ENCODE results near the gene CROCC. TPM values are rescaled to one million over a fixed set of nuclear protein-coding genes. Genes with fewer than 3 reads are reported as not detected.

Gene CROCC
- total RNA-seq, 1 donor from 2014 or later: 15.2 TPM

DNA sequence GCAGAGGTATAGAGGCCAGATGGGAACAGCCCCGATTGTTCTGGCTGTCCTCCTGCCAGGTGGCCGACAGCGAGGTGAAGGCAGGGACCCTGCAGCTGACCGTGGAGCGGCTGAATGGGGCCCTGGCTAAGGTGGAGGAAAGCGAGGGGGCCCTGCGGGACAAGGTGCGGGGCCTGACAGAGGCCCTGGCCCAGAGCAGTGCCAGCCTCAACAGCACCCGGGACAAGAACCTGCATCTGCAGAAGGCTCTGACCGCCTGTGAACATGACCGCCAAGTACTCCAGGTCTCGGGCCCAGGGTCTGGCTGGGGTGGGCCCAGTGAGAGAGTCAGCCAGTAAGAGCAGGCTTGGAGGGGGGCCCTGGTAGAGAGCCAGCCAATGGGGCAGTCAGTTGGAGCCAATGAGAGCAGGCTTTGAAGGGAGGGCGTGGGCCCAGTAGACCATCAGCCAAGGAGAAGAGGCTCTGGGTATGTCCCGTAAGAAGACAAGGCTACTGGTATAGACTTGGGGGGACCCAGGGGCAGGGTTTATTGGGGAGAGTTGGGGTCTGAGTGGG, 47.4 kb downstream of the CROCC start:
- H3K4me3 ChIP-seq: no peak overlapping the region
- no peaks in the 10 kb centered on the region for H3K79me2 ChIP-seq (ENCODE audit: low read depth)
- Mint-ChIP-seq H3K4me3 (no peak overlapping the region), H3K4me1 (peaks cover 21% of the 10 kb centered on the region), H3K27ac (no peak overlapping the region), H3K9me3 (no peaks in the 10 kb centered on the region), H3K36me3 (peaks cover 16% of the 10 kb centered on the region), H3K27me3 (ENCODE audit: insufficient read depth, low read depth) (no peaks in the 10 kb centered on the region)
- H3K4me1 ChIP-seq: peaks cover 18% of the 10 kb centered on the region
- H2AFZ ChIP-seq (replicated peaks): no peak overlapping the region
- H3K9ac ChIP-seq: no peak overlapping the region
- H3K36me3 ChIP-seq: no peaks in the 10 kb centered on the region
- H3K27me3 ChIP-seq: no peaks in the 10 kb centered on the region
- H3K27ac ChIP-seq: no peak overlapping the region
- no peak for DNase-seq (ENCODE audit: low spot score)
- no peak for TF ChIP-seq EZH2phosphoT487 (IDR thresholded peaks at IDR 0.05)
- TF ChIP-seq, protein P1, sequence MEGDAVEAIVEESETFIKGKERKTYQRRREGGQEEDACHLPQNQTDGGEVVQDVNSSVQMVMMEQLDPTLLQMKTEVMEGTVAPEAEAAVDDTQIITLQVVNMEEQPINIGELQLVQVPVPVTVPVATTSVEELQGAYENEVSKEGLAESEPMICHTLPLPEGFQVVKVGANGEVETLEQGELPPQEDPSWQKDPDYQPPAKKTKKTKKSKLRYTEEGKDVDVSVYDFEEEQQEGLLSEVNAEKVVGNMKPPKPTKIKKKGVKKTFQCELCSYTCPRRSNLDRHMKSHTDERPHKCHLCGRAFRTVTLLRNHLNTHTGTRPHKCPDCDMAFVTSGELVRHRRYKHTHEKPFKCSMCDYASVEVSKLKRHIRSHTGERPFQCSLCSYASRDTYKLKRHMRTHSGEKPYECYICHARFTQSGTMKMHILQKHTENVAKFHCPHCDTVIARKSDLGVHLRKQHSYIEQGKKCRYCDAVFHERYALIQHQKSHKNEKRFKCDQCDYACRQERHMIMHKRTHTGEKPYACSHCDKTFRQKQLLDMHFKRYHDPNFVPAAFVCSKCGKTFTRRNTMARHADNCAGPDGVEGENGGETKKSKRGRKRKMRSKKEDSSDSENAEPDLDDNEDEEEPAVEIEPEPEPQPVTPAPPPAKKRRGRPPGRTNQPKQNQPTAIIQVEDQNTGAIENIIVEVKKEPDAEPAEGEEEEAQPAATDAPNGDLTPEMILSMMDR (IDR thresholded peaks at IDR 0.05): no peak
- no peak for TF ChIP-seq EZH2 (IDR thresholded peaks at IDR 0.05)
- H3F3A ChIP-seq (ENCODE audit: low read depth): peaks cover 29% of the 10 kb centered on the region
- no peak overlapping the region for H3K4me2 ChIP-seq
- peaks cover 19% of the 10 kb centered on the region for H4K20me1 ChIP-seq (ENCODE audit: low read depth)
- H3K9me3 ChIP-seq (ENCODE audit: low read depth): no peaks in the 10 kb centered on the region

DNA sequence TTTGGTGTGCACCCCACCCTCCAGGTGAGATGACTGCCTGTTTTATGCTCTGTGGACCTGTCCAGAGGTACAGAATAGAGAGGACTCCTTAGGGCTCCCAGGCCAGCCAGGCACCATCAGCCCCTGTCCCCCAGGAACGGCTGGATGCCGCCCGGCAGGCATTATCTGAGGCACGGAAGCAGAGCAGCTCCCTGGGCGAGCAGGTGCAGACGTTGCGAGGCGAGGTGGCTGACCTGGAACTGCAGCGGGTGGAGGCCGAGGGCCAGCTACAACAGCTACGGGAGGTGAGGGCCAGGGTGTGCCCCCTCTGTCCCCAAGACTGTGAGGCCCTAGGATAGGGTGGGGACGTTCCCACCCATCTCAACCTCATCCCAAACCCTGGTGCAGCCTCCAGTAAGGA, 47.9 kb downstream of the CROCC start:
- no peaks in the 10 kb centered on the region for H3K9me3 Mint-ChIP-seq

DNA sequence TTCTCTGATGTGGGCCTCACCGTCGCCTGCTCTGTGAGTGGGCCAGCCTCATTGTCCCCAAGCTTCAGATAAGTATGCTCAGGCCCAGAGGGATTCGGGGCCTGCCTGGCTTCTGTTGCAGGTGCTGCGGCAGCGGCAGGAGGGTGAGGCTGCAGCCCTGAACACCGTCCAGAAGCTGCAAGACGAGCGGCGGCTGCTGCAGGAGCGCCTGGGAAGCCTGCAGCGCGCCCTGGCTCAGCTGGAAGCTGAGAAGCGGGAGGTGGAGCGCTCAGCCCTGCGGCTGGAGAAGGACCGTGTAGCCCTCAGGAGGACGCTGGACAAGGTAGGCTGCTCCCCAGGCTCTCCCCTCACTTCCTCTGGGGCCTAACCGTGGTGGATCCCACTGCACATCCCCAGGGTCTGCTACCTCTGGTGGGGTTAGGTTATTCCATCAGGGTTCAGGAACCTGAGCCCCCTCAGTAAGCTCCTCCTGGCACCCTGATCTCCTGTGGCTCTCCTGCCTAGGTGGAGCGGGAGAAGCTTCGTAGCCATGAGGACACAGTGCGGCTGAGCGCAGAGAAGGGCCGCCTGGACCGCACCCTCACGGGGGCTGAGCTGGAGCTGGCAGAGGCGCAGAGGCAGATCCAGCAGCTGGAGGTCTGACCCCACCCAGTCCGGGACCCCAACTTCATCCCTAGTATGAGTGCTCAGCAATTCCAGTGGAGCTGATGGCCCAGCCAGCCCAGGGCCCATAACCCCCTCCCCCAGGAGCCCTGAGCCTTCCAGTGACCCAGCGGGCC, 48.6 kb downstream of the CROCC start:
- no peaks in the 10 kb centered on the region for H3K27me3 Mint-ChIP-seq (ENCODE audit: insufficient read depth, low read depth)
- peaks cover 29% of the 10 kb centered on the region for H3F3A ChIP-seq (ENCODE audit: low read depth)
- no peaks in the 10 kb centered on the region for H3K36me3 ChIP-seq
- H3K27ac Mint-ChIP-seq: no peak overlapping the region
- no peak overlapping the region for H3K4me2 ChIP-seq
- peaks cover 24% of the 10 kb centered on the region for H3K4me1 Mint-ChIP-seq
- TF ChIP-seq, protein P1 (IDR thresholded peaks at IDR 0.05): no peak
- TF ChIP-seq EZH2phosphoT487 (IDR thresholded peaks at IDR 0.05): no peak
- no peak for TF ChIP-seq EZH2 (IDR thresholded peaks at IDR 0.05)
- peaks cover 18% of the 10 kb centered on the region for H3K4me1 ChIP-seq
- no peak for DNase-seq (ENCODE audit: low spot score)
- no peaks in the 10 kb centered on the region for H3K9me3 ChIP-seq (ENCODE audit: low read depth)
- no peaks in the 10 kb centered on the region for H3K79me2 ChIP-seq (ENCODE audit: low read depth)
- H4K20me1 ChIP-seq (ENCODE audit: low read depth): peaks cover 22% of the 10 kb centered on the region
- H3K27me3 ChIP-seq: no peaks in the 10 kb centered on the region
- H3K36me3 Mint-ChIP-seq: peaks cover 12% of the 10 kb centered on the region
- H2AFZ ChIP-seq (replicated peaks): no peak overlapping the region
- H3K9ac ChIP-seq: no peak overlapping the region
- peak overlapping the region; percentile 37 for H3K27ac ChIP-seq
- H3K4me3 ChIP-seq: no peak overlapping the region
- no peaks in the 10 kb centered on the region for H3K9me3 Mint-ChIP-seq
- H3K4me3 Mint-ChIP-seq: no peak overlapping the region

More for the DNA sequence above, 47.9 kb downstream of the CROCC start:
- Histone ChIP-seq H3K4me1 (peaks cover 18% of the 10 kb centered on the region), H3K27ac (no peak overlapping the region), H2AFZ (replicated peaks) (no peak overlapping the region), H3F3A (ENCODE audit: low read depth) (peaks cover 29% of the 10 kb centered on the region), H3K4me3 (no peak overlapping the region), H3K27me3 (no peaks in the 10 kb centered on the region), H3K4me2 (no peak overlapping the region), H3K9me3 (ENCODE audit: low read depth) (no peaks in the 10 kb centered on the region), H3K36me3 (no peaks in the 10 kb centered on the region), H4K20me1 (ENCODE audit: low read depth) (peaks cover 19% of the 10 kb centered on the region), H3K9ac (no peak overlapping the region), H3K79me2 (ENCODE audit: low read depth) (no peaks in the 10 kb centered on the region)
- H3K36me3 Mint-ChIP-seq: peaks cover 16% of the 10 kb centered on the region
- DNase-seq (ENCODE audit: low spot score): no peak
- H3K4me1 Mint-ChIP-seq: peaks cover 21% of the 10 kb centered on the region
- no peaks in the 10 kb centered on the region for H3K27me3 Mint-ChIP-seq (ENCODE audit: insufficient read depth, low read depth)
- no peak overlapping the region for H3K27ac Mint-ChIP-seq
- no peak overlapping the region for H3K4me3 Mint-ChIP-seq
- TF ChIP-seq EZH2phosphoT487 (IDR thresholded peaks at IDR 0.05): no peak
- TF ChIP-seq, protein P1 (IDR thresholded peaks at IDR 0.05): no peak

Measured in neural progenitor cell (in vitro differentiated cells).